ENCODE results near the gene THEMIS. TPM values are rescaled to one million over a fixed set of nuclear protein-coding genes. Genes with fewer than 3 reads are reported as not detected.

Gene THEMIS
- total RNA-seq, 2 experiments from 2014 or later = 79.5 to 80.1 TPM

GRCh38 chr6:127869772-127870404, 31.0 kb downstream of the THEMIS start:
- intact Hi-C loops (cut with micrococcal nuclease) = loop anchor here (10.0 kb wide), 1 partner anchor 55 kb away; no protein-coding TSS in a partner anchor
- TF ChIP-seq, protein P1, sequence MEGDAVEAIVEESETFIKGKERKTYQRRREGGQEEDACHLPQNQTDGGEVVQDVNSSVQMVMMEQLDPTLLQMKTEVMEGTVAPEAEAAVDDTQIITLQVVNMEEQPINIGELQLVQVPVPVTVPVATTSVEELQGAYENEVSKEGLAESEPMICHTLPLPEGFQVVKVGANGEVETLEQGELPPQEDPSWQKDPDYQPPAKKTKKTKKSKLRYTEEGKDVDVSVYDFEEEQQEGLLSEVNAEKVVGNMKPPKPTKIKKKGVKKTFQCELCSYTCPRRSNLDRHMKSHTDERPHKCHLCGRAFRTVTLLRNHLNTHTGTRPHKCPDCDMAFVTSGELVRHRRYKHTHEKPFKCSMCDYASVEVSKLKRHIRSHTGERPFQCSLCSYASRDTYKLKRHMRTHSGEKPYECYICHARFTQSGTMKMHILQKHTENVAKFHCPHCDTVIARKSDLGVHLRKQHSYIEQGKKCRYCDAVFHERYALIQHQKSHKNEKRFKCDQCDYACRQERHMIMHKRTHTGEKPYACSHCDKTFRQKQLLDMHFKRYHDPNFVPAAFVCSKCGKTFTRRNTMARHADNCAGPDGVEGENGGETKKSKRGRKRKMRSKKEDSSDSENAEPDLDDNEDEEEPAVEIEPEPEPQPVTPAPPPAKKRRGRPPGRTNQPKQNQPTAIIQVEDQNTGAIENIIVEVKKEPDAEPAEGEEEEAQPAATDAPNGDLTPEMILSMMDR (IDR thresholded peaks at IDR 0.05) = no peak
- Mint-ChIP-seq H3K9me3 (peaks cover 13% of the 10 kb centered on the region), H3K36me3 (ENCODE audit: low read depth) (peaks cover 66% of the 10 kb centered on the region), H3K27ac (peak overlapping the region; percentile 37), H3K4me3 (peak overlapping the region; percentile 1), H3K27me3 (no peaks in the 10 kb centered on the region), H3K4me1 (ENCODE audit: low read depth) (peaks cover 65% of the 10 kb centered on the region)
- POLR2A ChIA-PET = interaction anchor here (1.0 to 1.2 kb wide), 2 partner anchors 9 to 64 kb away, joined by 3 read pairs; no protein-coding TSS in a partner anchor
- no peak for DNase-seq
- CTCF ChIA-PET = interaction anchor here (0.9 to 4.6 kb wide), 4 partner anchors 9 to 65 kb away, joined by 3 to 19 read pairs (median 3); no protein-coding TSS in a partner anchor
- peak; percentile 56 for ATAC-seq

GRCh38 chr6:127869183-127869582, 31.7 kb downstream of the THEMIS start:
- H3K9me3 Mint-ChIP-seq = peaks cover 13% of the 10 kb centered on the region
- ATAC-seq (peak; percentile 37), DNase-seq (no peak)
- peak overlapping the region; percentile 37 for H3K27ac Mint-ChIP-seq
- H3K4me3 Mint-ChIP-seq = peak overlapping the region; percentile 1
- ChIA-PET POLR2A (no interaction called here), CTCF (interaction anchor here (0.8 to 4.6 kb wide), 5 partner anchors 9 to 65 kb away, joined by 3 to 19 read pairs (median 4); no protein-coding TSS in a partner anchor)
- no peaks in the 10 kb centered on the region for H3K27me3 Mint-ChIP-seq
- intact Hi-C loops (cut with micrococcal nuclease) = no loop called here
- peaks cover 70% of the 10 kb centered on the region for H3K4me1 Mint-ChIP-seq (ENCODE audit: low read depth)
- H3K36me3 Mint-ChIP-seq (ENCODE audit: low read depth) = peaks cover 68% of the 10 kb centered on the region
- TF ChIP-seq, protein P1 (IDR thresholded peaks at IDR 0.05) = no peak

DNA sequence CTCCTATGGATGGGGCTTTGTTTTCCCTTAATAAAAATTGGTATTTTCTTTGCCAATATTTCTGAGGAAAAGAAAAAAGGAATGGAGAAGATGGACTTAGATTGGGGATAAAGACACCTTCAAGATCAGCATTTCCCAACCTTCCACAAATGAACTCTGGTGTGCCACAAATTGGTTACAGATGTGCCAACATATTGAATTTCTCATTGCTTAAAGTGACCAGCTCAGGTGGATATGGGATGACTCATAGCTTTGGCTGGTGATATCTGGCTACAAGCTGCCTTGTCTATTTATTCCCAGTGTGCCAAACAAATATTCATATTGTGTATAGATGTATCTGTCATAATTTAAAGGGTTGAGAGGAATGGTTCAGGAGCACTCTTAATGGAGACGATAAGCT, 32.5 kb downstream of the THEMIS start:
- DNase-seq (no peak), ATAC-seq (no peak)
- Mint-ChIP-seq H3K9me3 (peaks cover 8% of the 10 kb centered on the region), H3K27me3 (no peaks in the 10 kb centered on the region), H3K36me3 (ENCODE audit: low read depth) (peaks cover 68% of the 10 kb centered on the region), H3K27ac (peak overlapping the region; percentile 9), H3K4me3 (no peak overlapping the region), H3K4me1 (ENCODE audit: low read depth) (peaks cover 74% of the 10 kb centered on the region)
- ChIA-PET POLR2A (no interaction called here), CTCF (interaction anchor here (0.8 to 4.6 kb wide), 3 partner anchors 9 to 13 kb away, joined by 4 to 19 read pairs (median 5); no protein-coding TSS in a partner anchor)
- intact Hi-C loops (cut with micrococcal nuclease) = no loop called here
- TF ChIP-seq, protein P1 (IDR thresholded peaks at IDR 0.05) = no peak

DNA sequence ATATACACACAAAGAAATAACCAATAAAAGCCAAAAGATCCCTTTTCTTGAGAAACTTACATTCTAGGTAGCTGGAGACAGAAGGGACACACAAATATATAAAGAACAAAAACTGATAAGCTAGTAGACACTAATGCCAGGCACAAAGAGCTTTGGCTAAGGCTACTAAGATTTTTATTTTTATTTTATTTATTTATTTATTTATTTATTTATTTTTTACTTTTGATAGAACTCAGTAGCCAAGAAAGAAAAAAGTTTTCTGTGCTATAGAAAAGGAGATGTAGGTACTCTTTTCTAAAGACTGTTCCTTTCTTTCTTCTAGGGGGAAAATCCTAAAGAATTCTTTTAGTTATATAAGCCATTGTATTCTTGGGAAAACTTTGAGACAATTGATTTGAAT, 34.1 kb downstream of the THEMIS start:
- no peaks in the 10 kb centered on the region for H3K27me3 Mint-ChIP-seq
- POLR2A ChIA-PET = interaction anchor here (0.7 kb wide), 1 partner anchor 34 kb away, joined by 3 read pairs; the partner anchor contains the start of gene THEMIS
- intact Hi-C loops (cut with micrococcal nuclease) = no loop called here
- ATAC-seq (no peak), DNase-seq (no peak)
- no peak overlapping the region for H3K4me3 Mint-ChIP-seq
- H3K9me3 Mint-ChIP-seq = peaks cover 2% of the 10 kb centered on the region
- H3K4me1 Mint-ChIP-seq (ENCODE audit: low read depth) = peaks cover 77% of the 10 kb centered on the region
- TF ChIP-seq, protein P1 (IDR thresholded peaks at IDR 0.05) = no peak
- peaks cover 67% of the 10 kb centered on the region for H3K36me3 Mint-ChIP-seq (ENCODE audit: low read depth)
- peak overlapping the region; percentile 52 for H3K27ac Mint-ChIP-seq
- CTCF ChIA-PET = interaction anchor here (1.4 to 4.6 kb wide), 4 partner anchors 9 to 653 kb away, joined by 3 to 19 read pairs (median 6); no protein-coding TSS in a partner anchor

- ATAC-seq (no peak), DNase-seq (no peak)
- Mint-ChIP-seq H3K27me3 (no peaks in the 10 kb centered on the region), H3K36me3 (ENCODE audit: low read depth) (peaks cover 56% of the 10 kb centered on the region), H3K9me3 (peaks cover 4% of the 10 kb centered on the region), H3K4me3 (no peak overlapping the region), H3K27ac (peak overlapping the region; percentile 52), H3K4me1 (ENCODE audit: low read depth) (peaks cover 65% of the 10 kb centered on the region)
- TF ChIP-seq, protein P1 (IDR thresholded peaks at IDR 0.05) = no peak
- intact Hi-C loops (cut with micrococcal nuclease) = no loop called here
- CTCF ChIA-PET = interaction anchor here (1.0 to 1.5 kb wide), 2 partner anchors 10 to 37 kb away, joined by 4 to 9 read pairs; no protein-coding TSS in a partner anchor
- POLR2A ChIA-PET = interaction anchor here (0.6 kb wide), 1 partner anchor 157 kb away, joined by 3 read pairs; no protein-coding TSS in a partner anchor
These were observed 35.8 kb downstream of the THEMIS start for GRCh38 chr6:127865108-127865507.
